Loucy (cell line): Measurements from ENCODE around the gene OXGR1.

Source experiments
- H2AFZ ChIP-seq: fragments of 200-600 bp; sonication (generic); 2 replicates; pipeline ENCODE4 v1.6.0; 2016; ENCODE audit warnings: antibody characterized with exemption, mild to moderate bottlenecking, low read length, moderate library complexity
- H3F3A ChIP-seq: fragments of 200-600 bp; 2 replicates; pipeline ENCODE4 v1.6.0; 2016; ENCODE audit warnings: antibody characterized with exemption, low read depth, mild to moderate bottlenecking
- H3K27me3 ChIP-seq: fragments of 200-600 bp; sonication (generic); 2 replicates; pipeline ENCODE4 v1.6.1; 2014; ENCODE audit warnings: low read length, mild to moderate bottlenecking; ENCODE audit not compliant: insufficient read depth, poor library complexity, severe bottlenecking
- H3K36me3 ChIP-seq: fragments of 200-600 bp; sonication (generic); 2 replicates; pipeline ENCODE4 v1.6.1; 2016; ENCODE audit warnings: low read length; ENCODE audit not compliant: insufficient read depth
- H3K4me1 ChIP-seq: fragments of 200-600 bp; sonication (generic); 2 replicates; pipeline ENCODE4 v1.5.1; 2014; ENCODE audit warnings: low read length, mild to moderate bottlenecking; ENCODE audit not compliant: insufficient read depth, poor library complexity, severe bottlenecking
- H3K4me2 ChIP-seq: fragments of 200-600 bp; sonication (generic); 2 replicates; pipeline ENCODE4 v1.6.0; 2014; ENCODE audit warnings: antibody characterized with exemption, low read length, low read depth, mild to moderate bottlenecking; ENCODE audit not compliant: poor library complexity, severe bottlenecking
- H3K4me3 ChIP-seq: fragments of 200-600 bp; sonication (generic); 2 replicates; pipeline ENCODE4 v1.5.1; 2014; ENCODE audit warnings: low read length, mild to moderate bottlenecking, mixed read lengths; ENCODE audit not compliant: poor library complexity, severe bottlenecking
- H3K79me2 ChIP-seq: fragments of 200-600 bp; sonication (generic); 2 replicates; pipeline ENCODE4 v1.6.1; 2014; ENCODE audit warnings: low read length; ENCODE audit not compliant: insufficient read depth
- H3K9ac ChIP-seq: fragments of 200-600 bp; sonication (generic); 2 replicates; pipeline ENCODE4 v1.6.0; 2014; ENCODE audit warnings: mild to moderate bottlenecking, low read depth, low read length, moderate library complexity; ENCODE audit not compliant: poor library complexity, severe bottlenecking
- H3K9me2 ChIP-seq: fragments of 200-600 bp; sonication (generic); replicated peaks from 2 replicates; pipeline ENCODE4 v1.6.1; 2016; ENCODE audit warnings: low read depth, low read length, mixed read lengths
- H3K9me3 ChIP-seq: fragments of 200-600 bp; sonication (generic); 2 replicates; pipeline ENCODE4 v1.6.1; 2014; ENCODE audit warnings: mild to moderate bottlenecking, antibody characterized with exemption, low read length, low read depth; ENCODE audit not compliant: insufficient read depth
- H4K20me1 ChIP-seq: fragments of 200-600 bp; sonication (generic); 2 replicates; pipeline ENCODE4 v1.6.0; 2014; ENCODE audit warnings: antibody characterized with exemption, low read length, mild to moderate bottlenecking; ENCODE audit not compliant: insufficient read depth, poor library complexity, severe bottlenecking
- EZH2phosphoT487 ChIP-seq: fragments of 200-600 bp; IDR thresholded peaks from 2 replicates; pipeline ENCODE4 v1.6.1; 2018; ENCODE audit warnings: antibody characterized with exemption, mild to moderate bottlenecking, moderate library complexity, borderline replicate concordance
- TF ChIP-seq, protein P1 (sequence below): fragments of 200-600 bp; sonication (generic); conservative IDR thresholded peaks from 2 replicates; pipeline ENCODE4 v1.5.1; 2014; ENCODE audit warnings: mild to moderate bottlenecking, antibody characterized with exemption, low read length

The OXGR1 gene

DNA sequence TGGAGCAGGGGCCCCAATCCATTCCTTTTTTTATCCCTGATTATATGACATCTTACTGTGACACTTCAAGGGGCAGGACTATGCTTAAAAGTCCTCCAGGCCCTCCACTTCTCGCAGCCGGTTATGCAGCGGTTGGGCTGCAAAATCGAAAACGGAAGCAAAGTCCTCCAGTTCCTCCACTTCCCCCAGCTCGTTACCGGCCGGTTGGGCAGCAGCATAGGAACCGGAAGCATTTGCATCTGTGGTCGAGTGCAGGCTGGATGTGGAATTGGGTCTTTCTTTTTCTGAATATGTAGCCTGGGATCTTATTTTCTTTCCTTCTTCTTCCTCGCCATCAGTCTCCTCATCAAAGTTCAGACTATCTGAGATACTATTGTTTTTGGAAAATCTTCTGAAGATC, 46.1 kb downstream of the OXGR1 start:
- no peaks in the 10 kb centered on the region for H4K20me1 ChIP-seq
- no peak overlapping the region for H3K4me2 ChIP-seq
- no peak overlapping the region for H3K9ac ChIP-seq
- H3F3A ChIP-seq, result no peaks in the 10 kb centered on the region
- H3K9me3 ChIP-seq, result no peaks in the 10 kb centered on the region
- H2AFZ ChIP-seq, result no peak overlapping the region
- no peaks in the 10 kb centered on the region for H3K9me2 ChIP-seq
- TF ChIP-seq, protein P1, sequence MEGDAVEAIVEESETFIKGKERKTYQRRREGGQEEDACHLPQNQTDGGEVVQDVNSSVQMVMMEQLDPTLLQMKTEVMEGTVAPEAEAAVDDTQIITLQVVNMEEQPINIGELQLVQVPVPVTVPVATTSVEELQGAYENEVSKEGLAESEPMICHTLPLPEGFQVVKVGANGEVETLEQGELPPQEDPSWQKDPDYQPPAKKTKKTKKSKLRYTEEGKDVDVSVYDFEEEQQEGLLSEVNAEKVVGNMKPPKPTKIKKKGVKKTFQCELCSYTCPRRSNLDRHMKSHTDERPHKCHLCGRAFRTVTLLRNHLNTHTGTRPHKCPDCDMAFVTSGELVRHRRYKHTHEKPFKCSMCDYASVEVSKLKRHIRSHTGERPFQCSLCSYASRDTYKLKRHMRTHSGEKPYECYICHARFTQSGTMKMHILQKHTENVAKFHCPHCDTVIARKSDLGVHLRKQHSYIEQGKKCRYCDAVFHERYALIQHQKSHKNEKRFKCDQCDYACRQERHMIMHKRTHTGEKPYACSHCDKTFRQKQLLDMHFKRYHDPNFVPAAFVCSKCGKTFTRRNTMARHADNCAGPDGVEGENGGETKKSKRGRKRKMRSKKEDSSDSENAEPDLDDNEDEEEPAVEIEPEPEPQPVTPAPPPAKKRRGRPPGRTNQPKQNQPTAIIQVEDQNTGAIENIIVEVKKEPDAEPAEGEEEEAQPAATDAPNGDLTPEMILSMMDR, result no peak
- TF ChIP-seq EZH2phosphoT487, result no peak
- H3K79me2 ChIP-seq, result no peaks in the 10 kb centered on the region
- H3K27me3 ChIP-seq, result no peaks in the 10 kb centered on the region
- no peak overlapping the region for H3K4me3 ChIP-seq
- H3K36me3 ChIP-seq, result no peaks in the 10 kb centered on the region
- no peaks in the 10 kb centered on the region for H3K4me1 ChIP-seq

DNA sequence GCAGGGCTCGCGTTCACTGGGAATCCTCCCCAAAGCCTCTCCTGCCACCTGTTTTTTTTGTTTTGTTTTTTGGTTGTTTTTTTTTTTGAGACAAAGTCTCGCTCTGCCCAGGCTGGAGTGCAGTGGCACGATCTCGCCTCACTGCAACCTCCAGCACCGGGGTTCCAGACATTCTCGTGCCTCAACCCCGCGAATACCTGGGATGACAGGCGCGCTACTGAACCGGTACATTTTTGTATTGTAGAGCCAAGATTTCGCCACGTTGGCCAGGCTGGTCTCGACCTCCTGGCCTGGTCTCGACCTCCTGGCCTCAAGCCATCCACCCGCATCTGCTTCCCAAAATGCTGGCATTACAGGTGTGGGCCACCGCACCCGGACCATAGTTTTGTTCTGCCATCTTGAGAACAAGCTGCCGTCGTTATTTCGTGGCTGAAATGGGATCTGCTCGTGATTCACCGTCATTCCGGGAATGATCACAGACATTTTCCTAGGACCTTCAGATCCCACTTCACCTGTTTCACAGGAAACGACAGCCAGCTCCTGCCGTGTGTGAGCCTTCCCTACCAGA, 46.8 kb downstream of the OXGR1 start:
- Histone ChIP-seq H3F3A (no peaks in the 10 kb centered on the region), H3K27me3 (no peaks in the 10 kb centered on the region), H3K79me2 (no peaks in the 10 kb centered on the region), H3K4me1 (no peaks in the 10 kb centered on the region), H3K9me2 (no peaks in the 10 kb centered on the region), H2AFZ (no peak overlapping the region), H3K9ac (no peak overlapping the region), H4K20me1 (no peaks in the 10 kb centered on the region), H3K4me2 (no peak overlapping the region), H3K4me3 (no peak overlapping the region), H3K9me3 (no peaks in the 10 kb centered on the region), H3K36me3 (no peaks in the 10 kb centered on the region)
- TF ChIP-seq, protein P1, result no peak
- no peak for TF ChIP-seq EZH2phosphoT487

DNA sequence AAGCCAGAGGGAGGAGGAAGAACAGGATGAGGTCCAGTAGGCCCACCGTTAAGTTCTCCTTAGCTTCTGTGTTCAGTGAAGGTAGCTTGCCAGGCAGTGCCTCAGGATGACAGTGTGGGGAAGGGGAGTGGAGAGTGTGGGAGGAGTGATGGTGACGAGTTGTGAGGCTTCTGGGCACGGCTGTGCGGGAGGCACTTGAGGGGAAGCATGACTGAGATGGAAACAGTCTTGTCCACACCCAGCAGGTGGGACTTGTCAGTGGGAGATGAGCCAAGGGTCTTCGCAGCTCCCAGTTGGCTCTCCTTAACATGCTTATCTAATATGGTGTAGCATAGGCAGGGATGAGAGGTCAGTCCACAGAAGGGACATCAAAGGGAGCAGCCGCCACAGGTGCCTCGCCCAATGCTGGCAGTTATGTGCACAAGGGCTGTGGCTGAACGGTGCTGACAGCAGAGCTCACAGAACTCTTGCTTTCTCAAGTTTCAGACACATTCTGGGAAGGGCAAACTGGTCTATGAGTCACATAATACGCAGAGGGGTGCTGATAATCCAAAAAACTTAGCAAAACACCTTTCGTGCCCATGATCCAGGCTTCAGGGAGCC, 47.5 kb downstream of the OXGR1 start:
- no peaks in the 10 kb centered on the region for H3F3A ChIP-seq
- TF ChIP-seq, protein P1, result no peak
- TF ChIP-seq EZH2phosphoT487, result no peak
- no peak overlapping the region for H3K4me3 ChIP-seq
- no peaks in the 10 kb centered on the region for H3K4me1 ChIP-seq
- H2AFZ ChIP-seq, result no peak overlapping the region
- H3K27me3 ChIP-seq, result no peaks in the 10 kb centered on the region
- H3K9me2 ChIP-seq, result no peaks in the 10 kb centered on the region
- no peaks in the 10 kb centered on the region for H4K20me1 ChIP-seq
- no peaks in the 10 kb centered on the region for H3K79me2 ChIP-seq
- H3K9me3 ChIP-seq, result no peaks in the 10 kb centered on the region
- H3K36me3 ChIP-seq, result no peaks in the 10 kb centered on the region
- no peak overlapping the region for H3K4me2 ChIP-seq
- H3K9ac ChIP-seq, result no peak overlapping the region
